GM19351 (cell line): ENCODE results near the gene C20orf202.
A peak's percentile ranks its signal among the peaks of the same experiment; 100 is the strongest.

ENCODE experiments used
- ATAC-seq: cut with Tn5 transposase; IDR thresholded peaks from one replicate; pipeline ENCODE4 v1.9.1; 2021; ENCODE audit warnings: mild to moderate bottlenecking, moderate library complexity; ENCODE audit not compliant: unreplicated experiment

The C20orf202 gene

GRCh38 chr20:1184260-1184637 is 19.0 kb upstream of the C20orf202 start:
- no peak for ATAC-seq

- no peak for ATAC-seq
These were observed 18.5 kb upstream of the C20orf202 start, which contains the start of gene TMEM74B for GRCh38 chr20:1184638-1185315. Gene TMEM74B, minus strand, starts transcription at chr20:1184981. Its CDS starts 1,180 bp downstream, at chr20:1183801.

- ATAC-seq = no peak
These were observed 17.9 kb upstream of the C20orf202 start for GRCh38 chr20:1185316-1185741.

GRCh38 chr20:1185790-1186334 is 17.4 kb upstream of the C20orf202 start:
- ATAC-seq = peak; percentile 48

- ATAC-seq = no peak
These were observed 16.8 kb upstream of the C20orf202 start for GRCh38 chr20:1186367-1186991.

- ATAC-seq = no peak
These were observed 15.6 kb upstream of the C20orf202 start for GRCh38 chr20:1187605-1188171.

GRCh38 chr20:1188347-1188746 is 14.9 kb upstream of the C20orf202 start:
- ATAC-seq = no peak

- ATAC-seq = no peak
These were observed 13.4 kb upstream of the C20orf202 start for GRCh38 chr20:1189827-1190226.

GRCh38 chr20:1190847-1191246 is 12.4 kb upstream of the C20orf202 start:
- no peak for ATAC-seq

GRCh38 chr20:1191299-1191698 is 12.0 kb upstream of the C20orf202 start:
- no peak for ATAC-seq

- ATAC-seq = no peak
These were observed 8.0 kb upstream of the C20orf202 start for GRCh38 chr20:1195226-1195625.

- ATAC-seq = no peak
These were observed 6.6 kb upstream of the C20orf202 start for GRCh38 chr20:1196634-1197033.

GRCh38 chr20:1197801-1198200 is 5.5 kb upstream of the C20orf202 start:
- no peak for ATAC-seq

GRCh38 chr20:1198751-1199150 is 4.5 kb upstream of the C20orf202 start:
- ATAC-seq = no peak

- no peak for ATAC-seq
These were observed 3.9 kb upstream of the C20orf202 start for GRCh38 chr20:1199212-1199873.

- ATAC-seq = no peak
These were observed 3.3 kb upstream of the C20orf202 start for GRCh38 chr20:1199964-1200363.

GRCh38 chr20:1203630-1204029 is 376 bp downstream of the C20orf202 start:
- ATAC-seq = no peak

GRCh38 chr20:1204113-1204512 is 859 bp downstream of the C20orf202 start:
- no peak for ATAC-seq

GRCh38 chr20:1204576-1204975 is 1.3 kb downstream of the C20orf202 start:
- ATAC-seq = no peak

- ATAC-seq = no peak
These were observed 2.5 kb downstream of the C20orf202 start for GRCh38 chr20:1205802-1206201.

GRCh38 chr20:1206366-1207148 is 3.3 kb downstream of the C20orf202 start:
- no peak for ATAC-seq
